ENCODE data around the gene OR52E8.

The OR52E8 gene

DNA sequence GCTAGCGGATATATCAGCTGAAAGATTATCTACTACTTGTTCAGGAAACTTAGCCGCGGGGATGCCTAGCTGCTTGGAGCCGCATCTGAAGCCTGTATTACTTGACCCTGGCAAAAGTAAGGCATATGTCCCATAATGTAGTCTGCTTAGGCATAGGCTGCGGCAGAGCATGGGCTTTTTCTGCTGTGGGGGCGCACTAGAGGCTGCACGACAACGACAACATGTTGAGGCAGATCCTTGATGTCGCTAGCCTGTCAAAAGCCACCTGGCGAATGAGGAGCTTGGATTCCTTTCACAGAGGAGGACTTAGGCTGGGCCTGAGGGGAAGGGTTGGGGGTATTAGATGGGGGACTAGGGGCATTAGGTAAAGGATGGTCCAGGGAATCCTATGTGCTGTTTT, 49.9 kb downstream of the OR52E8 start:
- no peak for DNase-seq (ENCODE audit: low spot score)
